Fibroblast of pulmonary artery (primary cell): ENCODE measurements around the gene HOXB8.

Experiments
- DNase-seq: peaks from one replicate; pipeline ENCODE4 v3.0.0-alpha.2; 2010; ENCODE audit warnings: low read depth
- H3K4me3 ChIP-seq: replicated peaks from 2 replicates; pipeline ENCODE4 v1.5.1; 2011; ENCODE audit warnings: low read depth, mild to moderate bottlenecking, control low read depth, low read length, moderate library complexity
- TF ChIP-seq, protein P1 (sequence below): IDR thresholded peaks from 2 replicates; pipeline ENCODE4 v1.5.1; 2011; ENCODE audit warnings: mild to moderate bottlenecking, control low read depth, low read length, inconsistent platforms; ENCODE audit errors: missing control alignments

Gene HOXB8

DNA sequence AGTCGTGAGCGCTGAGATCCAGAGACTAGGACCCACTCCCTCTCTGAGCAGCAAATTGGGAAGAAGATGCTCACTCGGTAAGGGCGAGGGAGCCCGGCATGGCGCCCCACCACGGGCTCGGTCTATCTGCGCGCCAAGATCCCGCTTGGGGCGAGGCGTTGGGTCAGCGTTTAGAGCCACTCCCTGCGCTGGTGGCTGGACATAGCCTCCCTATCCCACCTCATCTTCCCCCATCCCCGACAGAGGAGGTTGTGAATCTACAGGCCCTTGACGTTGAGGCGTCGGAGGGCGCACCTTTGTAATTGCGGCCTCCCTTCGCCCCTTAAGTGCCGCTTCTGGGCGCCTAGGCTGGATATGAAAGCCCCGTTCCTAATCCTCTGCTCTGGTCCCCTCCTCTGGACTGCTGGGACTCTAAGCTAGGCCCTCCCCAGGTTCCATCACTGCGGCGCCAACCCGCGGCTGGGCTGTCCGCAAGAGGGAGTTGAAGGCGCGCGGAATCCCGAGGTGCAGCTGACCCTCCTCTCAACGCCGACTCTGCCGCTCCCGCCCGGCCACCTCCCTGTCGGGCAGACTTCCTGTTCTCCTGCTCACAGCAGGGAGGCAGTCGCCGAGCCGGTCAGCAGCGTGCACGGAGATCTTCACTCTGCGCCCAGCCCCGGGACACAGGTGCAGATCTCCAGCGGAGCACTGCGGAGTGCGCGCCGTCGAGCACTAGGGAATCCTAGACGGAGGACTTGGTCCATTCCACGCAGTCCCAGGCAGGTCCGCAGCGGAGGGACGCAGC lies 27.2 kb upstream of the HOXB8 start:
- no peak overlapping the region for H3K4me3 ChIP-seq
- no peak for DNase-seq
- TF ChIP-seq, protein P1, sequence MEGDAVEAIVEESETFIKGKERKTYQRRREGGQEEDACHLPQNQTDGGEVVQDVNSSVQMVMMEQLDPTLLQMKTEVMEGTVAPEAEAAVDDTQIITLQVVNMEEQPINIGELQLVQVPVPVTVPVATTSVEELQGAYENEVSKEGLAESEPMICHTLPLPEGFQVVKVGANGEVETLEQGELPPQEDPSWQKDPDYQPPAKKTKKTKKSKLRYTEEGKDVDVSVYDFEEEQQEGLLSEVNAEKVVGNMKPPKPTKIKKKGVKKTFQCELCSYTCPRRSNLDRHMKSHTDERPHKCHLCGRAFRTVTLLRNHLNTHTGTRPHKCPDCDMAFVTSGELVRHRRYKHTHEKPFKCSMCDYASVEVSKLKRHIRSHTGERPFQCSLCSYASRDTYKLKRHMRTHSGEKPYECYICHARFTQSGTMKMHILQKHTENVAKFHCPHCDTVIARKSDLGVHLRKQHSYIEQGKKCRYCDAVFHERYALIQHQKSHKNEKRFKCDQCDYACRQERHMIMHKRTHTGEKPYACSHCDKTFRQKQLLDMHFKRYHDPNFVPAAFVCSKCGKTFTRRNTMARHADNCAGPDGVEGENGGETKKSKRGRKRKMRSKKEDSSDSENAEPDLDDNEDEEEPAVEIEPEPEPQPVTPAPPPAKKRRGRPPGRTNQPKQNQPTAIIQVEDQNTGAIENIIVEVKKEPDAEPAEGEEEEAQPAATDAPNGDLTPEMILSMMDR, result no peak

DNA sequence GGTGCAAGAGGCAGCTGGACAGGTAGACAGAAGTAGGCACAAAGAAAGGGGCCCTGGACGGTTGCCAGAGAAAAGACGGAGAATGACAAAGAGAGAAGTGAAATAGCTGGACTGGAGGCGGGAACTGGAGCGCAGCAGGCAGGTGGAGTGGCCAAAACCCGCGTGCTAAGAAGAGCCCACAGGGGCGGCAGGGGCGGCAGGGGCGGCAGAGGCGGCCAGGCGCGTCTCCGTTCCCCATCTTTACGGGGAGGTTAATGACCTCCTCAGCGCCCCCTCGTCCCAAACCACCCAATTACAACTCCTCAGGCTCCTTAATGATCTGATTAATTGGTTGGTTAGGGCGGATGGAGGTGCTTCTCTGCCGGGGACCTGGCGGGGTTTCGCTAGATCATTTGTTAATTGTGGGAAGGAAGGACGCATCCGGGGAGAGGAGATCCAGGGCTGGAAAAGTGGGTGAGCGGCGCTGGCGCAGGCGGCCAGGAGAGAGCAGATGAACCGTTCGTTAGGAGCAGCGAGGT lies 26.5 kb upstream of the HOXB8 start:
- H3K4me3 ChIP-seq, result no peak overlapping the region
- no peak for DNase-seq
- TF ChIP-seq, protein P1, result no peak

- H3K4me3 ChIP-seq, result no peak overlapping the region
- no peak for DNase-seq
- TF ChIP-seq, protein P1, result no peak
Measured at GRCh38 chr17:48640858-48641180, 25.7 kb upstream of the HOXB8 start.

GRCh38 chr17:48639982-48640857 lies 25.1 kb upstream of the HOXB8 start:
- TF ChIP-seq, protein P1, result no peak
- no peak overlapping the region for H3K4me3 ChIP-seq
- no peak for DNase-seq

DNA sequence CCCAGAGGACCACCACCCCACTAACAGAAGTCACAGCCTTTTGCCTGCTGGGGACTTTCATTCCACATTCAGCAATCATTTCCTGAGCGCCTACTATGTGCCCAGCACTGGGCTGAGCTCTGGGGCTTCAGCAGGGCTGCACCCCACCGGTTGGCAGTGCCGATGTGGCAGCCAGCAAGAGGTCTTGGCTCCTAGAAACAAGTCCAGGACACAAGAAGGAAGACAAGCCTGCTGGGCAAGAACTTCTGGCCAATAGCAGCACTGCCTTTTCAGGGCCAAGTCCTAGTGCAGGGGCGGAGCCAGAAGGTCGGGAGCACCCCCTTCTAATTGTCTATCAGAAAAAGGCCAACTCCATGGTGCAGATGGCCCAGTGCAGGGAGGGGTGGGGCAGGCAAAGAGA lies 24.0 kb upstream of the HOXB8 start:
- TF ChIP-seq, protein P1, result no peak
- no peak for DNase-seq
- no peak overlapping the region for H3K4me3 ChIP-seq

- DNase-seq, result peak; percentile 59
- no peak overlapping the region for H3K4me3 ChIP-seq
- TF ChIP-seq, protein P1, result no peak
Measured at GRCh38 chr17:48637323-48638260, 22.5 kb upstream of the HOXB8 start.
